SK-N-MC (cell line): ENCODE data around the gene ELMO1.

Experiments used
- EZH2 ChIP-seq: fragments of 200-600 bp; sonication (generic); IDR thresholded peaks from one replicate; pipeline ENCODE4 v1.6.1; 2017; ENCODE audit warnings: antibody characterized with exemption
- FOXP2 ChIP-seq: optimal IDR thresholded peaks from 2 replicates; pipeline ENCODE3; 2011; ENCODE audit warnings: mild to moderate bottlenecking, moderate library complexity; ENCODE audit not compliant: insufficient read depth; ENCODE audit errors: extremely low read length, control extremely low read depth
- POLR2AphosphoS5 ChIP-seq: IDR thresholded peaks from 2 replicates; pipeline ENCODE4 v1.6.1; 2012; ENCODE audit warnings: mild to moderate bottlenecking, low read depth, low read length, borderline replicate concordance

DNA sequence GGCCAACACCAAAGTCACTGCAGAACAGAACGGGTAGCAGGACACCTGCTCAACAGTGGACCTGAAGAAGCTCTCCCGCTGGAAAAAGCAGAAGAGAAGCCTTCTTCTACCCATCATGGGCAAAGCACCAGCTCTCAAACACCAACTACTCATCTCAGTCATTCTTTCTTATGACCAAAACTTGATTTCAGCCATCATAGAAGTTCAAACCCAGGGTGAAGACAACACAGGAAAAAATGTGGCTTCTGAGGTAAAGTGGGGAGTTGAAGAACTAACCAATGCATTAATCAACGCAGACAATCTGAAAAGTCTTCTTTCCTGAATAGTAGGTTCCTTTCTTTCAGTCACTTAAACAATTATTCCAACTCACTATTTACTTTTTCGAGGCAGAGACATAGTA is 83.3 kb downstream of the ELMO1 start:
- TF ChIP-seq POLR2AphosphoS5 (no peak), EZH2 (no peak), FOXP2 (no peak)
